HG03460 (cell line): ENCODE data around the gene ANKRA2.

Source experiments
- ATAC-seq: cut with Tn5 transposase; IDR thresholded peaks from one replicate; pipeline ENCODE4 v1.9.1; 2021; ENCODE audit not compliant: unreplicated experiment

ANKRA2 gene

DNA sequence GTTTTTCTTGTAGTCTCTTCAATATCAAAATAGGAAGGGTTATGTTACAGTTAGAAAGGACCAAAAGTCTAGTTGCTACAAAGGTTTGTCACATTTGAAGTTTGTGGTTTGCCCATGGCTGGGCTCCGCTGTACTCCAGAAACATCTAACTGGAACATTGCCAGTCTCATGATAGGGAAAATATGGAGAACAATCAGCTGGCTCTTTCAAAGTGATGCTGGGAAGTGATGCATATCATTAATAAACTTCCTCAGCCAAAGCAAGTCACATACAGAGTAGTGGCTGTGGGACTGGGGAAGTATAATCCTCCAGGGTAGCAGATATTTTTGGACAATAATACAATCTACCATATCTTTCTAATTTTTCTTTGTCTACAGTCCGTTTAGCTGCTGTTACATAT is 58.4 kb downstream of the ANKRA2 start:
- no peak for ATAC-seq

GRCh38 chr5:73506459-73506955 is 58.9 kb downstream of the ANKRA2 start:
- no peak for ATAC-seq
